Astrocyte (in vitro differentiated cells and primary cell): ENCODE measurements around the gene MTUS2.

Experiments used
- EZH2 ChIP-seq: IDR thresholded peaks from 2 replicates; pipeline ENCODE4 v1.6.1; 2012; ENCODE audit warnings: mild to moderate bottlenecking, low read length, inconsistent platforms; ENCODE audit not compliant: insufficient read depth
- TF ChIP-seq, protein P1 (sequence below): IDR thresholded peaks from 2 replicates; pipeline ENCODE4 v1.5.1; 2011; ENCODE audit warnings: low read depth, mild to moderate bottlenecking, inconsistent platforms, low read length, moderate library complexity; ENCODE audit not compliant: insufficient read depth

DNA sequence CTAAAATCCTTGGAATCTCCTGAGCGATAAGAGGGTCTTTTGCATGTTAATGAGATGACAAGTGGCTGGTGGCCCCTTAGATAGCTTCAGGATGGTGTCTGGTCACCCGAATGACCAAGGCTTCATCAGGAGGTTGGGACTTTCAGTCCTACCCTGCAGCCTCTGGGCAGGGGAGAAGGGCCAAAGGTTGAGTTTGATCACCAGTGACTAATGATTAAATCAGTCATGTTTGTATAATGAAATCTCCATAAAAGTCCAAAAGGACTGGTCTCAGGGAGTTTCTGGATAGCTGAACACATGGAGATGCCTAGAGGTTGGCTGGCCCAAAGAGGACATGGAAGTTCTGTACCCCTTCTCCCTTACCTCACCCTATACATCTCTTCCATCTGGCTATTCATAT, 316.2 kb downstream of the MTUS2 start:
- no peak for TF ChIP-seq EZH2
- TF ChIP-seq, protein P1, sequence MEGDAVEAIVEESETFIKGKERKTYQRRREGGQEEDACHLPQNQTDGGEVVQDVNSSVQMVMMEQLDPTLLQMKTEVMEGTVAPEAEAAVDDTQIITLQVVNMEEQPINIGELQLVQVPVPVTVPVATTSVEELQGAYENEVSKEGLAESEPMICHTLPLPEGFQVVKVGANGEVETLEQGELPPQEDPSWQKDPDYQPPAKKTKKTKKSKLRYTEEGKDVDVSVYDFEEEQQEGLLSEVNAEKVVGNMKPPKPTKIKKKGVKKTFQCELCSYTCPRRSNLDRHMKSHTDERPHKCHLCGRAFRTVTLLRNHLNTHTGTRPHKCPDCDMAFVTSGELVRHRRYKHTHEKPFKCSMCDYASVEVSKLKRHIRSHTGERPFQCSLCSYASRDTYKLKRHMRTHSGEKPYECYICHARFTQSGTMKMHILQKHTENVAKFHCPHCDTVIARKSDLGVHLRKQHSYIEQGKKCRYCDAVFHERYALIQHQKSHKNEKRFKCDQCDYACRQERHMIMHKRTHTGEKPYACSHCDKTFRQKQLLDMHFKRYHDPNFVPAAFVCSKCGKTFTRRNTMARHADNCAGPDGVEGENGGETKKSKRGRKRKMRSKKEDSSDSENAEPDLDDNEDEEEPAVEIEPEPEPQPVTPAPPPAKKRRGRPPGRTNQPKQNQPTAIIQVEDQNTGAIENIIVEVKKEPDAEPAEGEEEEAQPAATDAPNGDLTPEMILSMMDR, result no peak
